AG04449 (cell line): ENCODE data around the gene CCDC112.

Experiments used
- CTCF ChIA-PET: fragments of 350-600 bp; formaldehyde crosslinking; extraction: SDS; loops from one replicate; lab custom pipeline; 2021; ENCODE audit warnings: antibody characterized with exemption; lab: Yijun Ruan, JAX
- POLR2A ChIA-PET: fragments of 400-600, 350-600 bp; formaldehyde crosslinking; extraction: SDS; loops from one replicate; lab custom pipeline; 2020; ENCODE audit warnings: antibody characterized with exemption, inconsistent platforms; lab: Yijun Ruan, JAX
- DNase-seq: peaks from one replicate; pipeline ENCODE4 v3.0.0-alpha.2; 2010; ENCODE audit warnings: low read depth, low spot score
- H3K4me3 ChIP-seq: 2 replicates; pipeline ENCODE4 v1.5.1; 2011; ENCODE audit warnings: low read depth, mild to moderate bottlenecking, control low read depth, low read length
- TF ChIP-seq, protein P1 (sequence below): IDR thresholded peaks from one replicate; pipeline ENCODE4 v1.5.1; 2011; ENCODE audit warnings: mild to moderate bottlenecking, moderate library complexity, low read length, control low read depth, inconsistent platforms; ENCODE audit not compliant: insufficient read depth; ENCODE audit errors: missing control alignments

The CCDC112 gene

DNA sequence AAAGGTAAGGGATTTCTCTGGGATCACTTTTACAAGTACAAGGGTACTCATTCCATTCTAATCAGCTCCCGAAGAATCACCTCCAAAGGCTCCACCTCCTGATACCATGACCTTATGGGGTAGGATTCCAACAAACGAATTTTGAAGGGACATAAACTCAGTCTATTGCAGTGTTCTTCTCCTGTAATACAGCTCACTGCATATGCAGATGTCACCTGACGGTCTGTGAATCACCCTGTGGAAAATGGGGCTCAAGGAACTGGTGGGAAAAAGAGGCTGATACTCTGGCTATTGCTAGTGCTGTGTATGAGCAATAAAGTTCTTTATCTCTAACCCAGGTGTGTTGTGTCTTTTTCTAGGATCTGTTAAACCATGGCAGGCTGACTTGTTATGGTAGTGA is 42.4 kb upstream of the CCDC112 start:
- ChIA-PET CTCF (interaction anchor here (0.8 kb wide), 1 partner anchor 27 kb away, joined by 3 read pairs; no protein-coding TSS in a partner anchor), POLR2A (no interaction called here)
- DNase-seq, result no peak
- TF ChIP-seq, protein P1, sequence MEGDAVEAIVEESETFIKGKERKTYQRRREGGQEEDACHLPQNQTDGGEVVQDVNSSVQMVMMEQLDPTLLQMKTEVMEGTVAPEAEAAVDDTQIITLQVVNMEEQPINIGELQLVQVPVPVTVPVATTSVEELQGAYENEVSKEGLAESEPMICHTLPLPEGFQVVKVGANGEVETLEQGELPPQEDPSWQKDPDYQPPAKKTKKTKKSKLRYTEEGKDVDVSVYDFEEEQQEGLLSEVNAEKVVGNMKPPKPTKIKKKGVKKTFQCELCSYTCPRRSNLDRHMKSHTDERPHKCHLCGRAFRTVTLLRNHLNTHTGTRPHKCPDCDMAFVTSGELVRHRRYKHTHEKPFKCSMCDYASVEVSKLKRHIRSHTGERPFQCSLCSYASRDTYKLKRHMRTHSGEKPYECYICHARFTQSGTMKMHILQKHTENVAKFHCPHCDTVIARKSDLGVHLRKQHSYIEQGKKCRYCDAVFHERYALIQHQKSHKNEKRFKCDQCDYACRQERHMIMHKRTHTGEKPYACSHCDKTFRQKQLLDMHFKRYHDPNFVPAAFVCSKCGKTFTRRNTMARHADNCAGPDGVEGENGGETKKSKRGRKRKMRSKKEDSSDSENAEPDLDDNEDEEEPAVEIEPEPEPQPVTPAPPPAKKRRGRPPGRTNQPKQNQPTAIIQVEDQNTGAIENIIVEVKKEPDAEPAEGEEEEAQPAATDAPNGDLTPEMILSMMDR, result no peak
- no peak overlapping the region for H3K4me3 ChIP-seq

DNA sequence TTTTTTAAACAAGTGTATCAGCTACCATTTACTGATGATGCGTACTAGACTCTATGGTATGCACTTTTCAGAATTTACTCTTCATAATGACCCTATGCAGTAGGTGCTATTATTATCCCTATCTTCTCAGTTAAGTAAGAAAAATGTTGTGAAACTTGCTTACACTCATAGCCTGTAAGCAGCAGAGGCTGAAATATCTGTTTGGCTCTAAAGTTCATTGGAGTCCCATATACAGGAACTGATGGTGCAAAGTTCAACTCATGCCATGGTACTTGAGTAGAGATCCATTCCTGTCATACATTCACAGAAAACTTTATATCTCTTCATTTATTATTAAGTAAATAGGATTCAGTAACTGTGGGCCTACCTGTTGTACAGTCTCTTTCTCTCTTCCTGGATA is 41.4 kb upstream of the CCDC112 start:
- ChIA-PET CTCF (interaction anchor here (1.1 to 1.2 kb wide), 2 partner anchors 11 to 14 kb away, joined by 3 read pairs; no protein-coding TSS in a partner anchor), POLR2A (no interaction called here)
- H3K4me3 ChIP-seq, result no peak overlapping the region
- DNase-seq, result no peak
- TF ChIP-seq, protein P1, result no peak

DNA sequence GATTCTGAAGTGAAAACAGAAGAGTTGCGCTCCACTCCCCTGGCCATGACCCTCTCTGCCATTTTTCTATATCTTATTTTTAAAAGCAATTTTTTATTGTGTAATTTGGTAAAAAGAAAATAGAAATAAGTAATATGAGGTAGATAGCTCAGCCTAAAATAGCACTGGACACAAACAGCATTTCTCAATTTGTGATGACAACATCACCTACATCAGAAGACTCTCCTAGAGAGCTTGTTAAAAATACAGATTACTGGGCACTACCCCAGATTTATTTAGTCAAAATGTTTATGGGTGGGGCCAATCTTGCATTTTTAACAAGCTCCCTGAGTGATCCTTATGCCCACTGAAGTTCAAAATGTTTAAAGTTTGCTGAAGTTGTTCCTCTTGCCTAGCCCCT is 40.5 kb upstream of the CCDC112 start:
- TF ChIP-seq, protein P1, result no peak
- H3K4me3 ChIP-seq, result no peak overlapping the region
- ChIA-PET CTCF (interaction anchor here (1.1 to 1.2 kb wide), 3 partner anchors 12 to 18 kb away, joined by 3 to 4 read pairs (median 3); no protein-coding TSS in a partner anchor), POLR2A (interaction anchor here (0.6 kb wide), 1 partner anchor 208 kb away, joined by 3 read pairs; the partner anchor contains the start of gene FEM1C)
- no peak for DNase-seq

DNA sequence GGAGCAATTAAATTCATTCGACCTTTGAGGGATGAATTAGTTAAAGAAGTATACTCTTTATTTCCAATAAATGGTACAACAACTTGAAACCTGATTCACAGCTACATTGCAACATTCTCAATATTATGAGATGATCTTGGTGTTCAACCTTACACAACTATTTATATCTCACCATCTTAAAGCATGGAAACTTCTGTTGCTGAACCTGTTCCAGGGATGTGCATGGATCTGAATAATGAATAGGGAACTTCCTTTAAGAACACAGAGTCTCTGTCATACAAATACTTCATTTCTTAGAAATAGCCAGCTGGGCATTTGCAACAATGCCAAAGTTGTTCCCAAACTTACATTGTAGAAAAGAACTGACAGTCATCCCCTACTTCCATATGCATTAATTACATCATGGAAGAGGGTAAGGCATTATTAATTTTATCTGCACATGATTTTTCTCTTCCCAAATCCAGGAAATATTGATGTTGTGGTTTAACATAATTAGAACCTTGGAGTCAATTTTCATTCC is 39.8 kb upstream of the CCDC112 start:
- ChIA-PET CTCF (interaction anchor here (1.2 kb wide), 2 partner anchors 13 to 17 kb away, joined by 3 to 4 read pairs; no protein-coding TSS in a partner anchor), POLR2A (no interaction called here)
- no peak for DNase-seq
- TF ChIP-seq, protein P1, result no peak
- no peak overlapping the region for H3K4me3 ChIP-seq

DNA sequence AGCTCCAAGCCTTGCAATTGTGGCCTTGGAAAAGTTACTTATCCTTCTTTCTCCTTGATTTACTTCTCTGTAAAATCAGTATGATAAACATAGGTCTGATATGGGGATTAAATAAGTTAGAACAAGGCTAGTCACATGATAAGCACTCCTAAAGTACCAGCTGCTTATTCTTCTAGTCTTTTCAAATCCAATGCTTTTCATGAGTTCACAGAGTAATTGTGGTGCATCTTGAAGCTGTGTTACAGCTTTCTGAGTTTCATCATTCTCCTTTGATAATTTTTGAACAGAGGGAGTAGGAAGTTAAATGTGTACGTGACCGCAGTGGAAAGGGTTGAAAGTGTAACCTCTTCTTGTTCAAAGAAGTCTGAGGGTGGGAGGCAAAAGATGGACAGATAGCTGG is 38.8 kb upstream of the CCDC112 start:
- TF ChIP-seq, protein P1, result no peak
- ChIA-PET POLR2A (interaction anchor here (0.6 kb wide), 1 partner anchor 442 kb away, joined by 3 read pairs; no protein-coding TSS in a partner anchor), CTCF (interaction anchor here (1.0 kb wide), 1 partner anchor 39 kb away, joined by 3 read pairs; no protein-coding TSS in a partner anchor)
- no peak overlapping the region for H3K4me3 ChIP-seq
- DNase-seq, result no peak

DNA sequence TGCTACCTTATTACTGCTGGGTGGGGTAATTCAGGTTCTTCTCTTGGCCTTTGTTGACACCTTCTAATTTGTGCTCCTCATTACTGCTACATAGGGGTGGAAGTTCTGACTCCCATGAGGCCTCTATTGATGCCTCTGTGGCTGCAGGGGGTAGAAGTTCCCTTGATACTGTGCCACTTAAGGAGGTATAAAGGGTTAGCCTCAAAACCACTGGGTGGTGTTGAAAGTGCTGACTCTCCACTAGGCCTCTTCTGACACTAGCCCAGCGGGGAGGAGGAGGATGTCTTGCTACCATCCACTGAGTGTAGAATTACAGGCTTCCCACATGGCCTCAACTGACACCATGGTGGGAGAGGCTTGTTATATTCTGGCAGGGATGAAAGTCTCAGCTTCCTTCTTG is 36.7 kb upstream of the CCDC112 start:
- TF ChIP-seq, protein P1, result no peak
- ChIA-PET POLR2A (no interaction called here), CTCF (no interaction called here)
- H3K4me3 ChIP-seq, result no peak overlapping the region
- DNase-seq, result no peak
